G401.6 (cell line): Measurements from ENCODE around the gene UACA.
"Not testable (repeated sequence)": the region's sequence is repeated elsewhere in the genome, so short reads cannot be mapped to it uniquely, and the experiment has no call there.

Experiments
- FAIRE-seq: peaks from 2 replicates; lab custom pipeline; 2012; peaks lifted over from hg19 to GRCh38; lab: Jason Lieb, UNC

UACA gene

DNA sequence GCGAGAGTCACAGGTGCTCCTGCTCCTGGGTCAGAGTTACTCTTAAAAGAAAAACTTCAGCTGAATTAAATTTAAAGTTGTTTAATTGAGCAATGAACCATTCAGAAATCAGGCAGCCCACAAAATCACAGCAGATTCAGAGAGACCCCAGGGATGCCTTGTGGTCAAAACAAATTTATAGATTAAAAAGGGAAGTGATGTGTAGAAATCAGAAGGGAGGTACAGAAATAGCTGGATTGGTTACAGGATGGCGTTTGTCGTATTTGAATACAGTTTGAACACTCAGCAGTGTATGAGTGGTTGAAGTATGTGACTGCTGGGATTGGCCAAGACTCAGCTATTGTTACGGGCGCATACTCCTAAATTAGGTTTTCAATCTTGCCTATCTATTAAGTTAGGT lies 58.6 kb downstream of the UACA start:
- FAIRE-seq, result peak; percentile 87

DNA sequence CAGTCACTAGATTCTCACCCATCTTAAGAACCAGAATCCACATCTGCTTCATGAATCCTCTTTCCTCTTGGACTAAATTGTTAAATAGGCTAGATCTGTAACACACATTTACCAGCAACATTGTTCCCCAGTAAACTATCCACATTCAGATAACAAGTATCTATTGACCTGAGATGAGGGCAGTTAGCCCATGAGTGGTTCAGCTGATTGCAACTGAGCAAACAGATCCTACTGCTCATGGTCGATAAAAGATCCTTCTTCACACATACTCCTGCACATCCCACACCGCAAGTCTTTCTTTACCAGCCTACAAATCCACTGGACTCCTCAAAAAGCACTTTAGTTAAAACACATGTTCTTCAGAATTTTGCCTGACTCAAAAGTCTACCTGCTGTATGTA lies 59.2 kb downstream of the UACA start:
- FAIRE-seq, result peak; percentile 23

DNA sequence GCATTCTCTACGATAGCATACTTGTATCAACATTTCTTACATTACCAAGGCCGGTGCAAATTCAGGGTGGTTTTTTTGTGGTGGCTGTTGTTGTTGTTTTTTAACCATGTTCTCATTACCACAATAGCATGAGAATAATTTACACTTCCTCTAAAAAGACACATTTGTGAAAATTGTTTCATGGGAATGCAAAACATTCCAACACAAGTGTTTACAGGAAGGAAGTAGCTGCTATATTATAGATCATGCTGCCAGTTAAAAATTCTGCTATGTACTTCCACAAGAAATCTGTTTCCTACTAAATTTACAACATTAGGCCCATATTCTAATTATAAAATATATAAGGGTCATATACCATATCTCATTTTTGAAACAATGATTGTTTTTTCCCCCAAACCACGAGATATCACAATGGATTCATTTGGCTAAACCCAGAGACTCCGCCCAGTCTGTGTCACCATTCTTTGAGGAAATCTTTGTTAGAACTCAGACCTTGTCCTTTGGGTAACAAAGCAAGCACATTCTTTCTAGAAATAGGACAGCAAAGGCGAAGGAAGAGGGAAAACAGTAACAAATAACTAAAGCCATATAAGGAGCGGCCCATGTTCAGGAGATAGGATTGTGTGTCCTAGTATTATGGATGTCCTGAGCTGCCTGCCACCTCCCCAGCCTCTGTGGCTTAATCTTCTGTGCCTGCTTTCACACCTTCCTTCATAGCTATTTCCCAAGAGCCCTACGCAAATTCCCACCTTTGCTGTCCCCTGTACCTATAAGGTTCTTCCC lies 60.1 kb downstream of the UACA start:
- peak; percentile 96 for FAIRE-seq

- no peak for FAIRE-seq
Observed at GRCh38 chr15:70702584-70702983, 60.8 kb downstream of the UACA start.

DNA sequence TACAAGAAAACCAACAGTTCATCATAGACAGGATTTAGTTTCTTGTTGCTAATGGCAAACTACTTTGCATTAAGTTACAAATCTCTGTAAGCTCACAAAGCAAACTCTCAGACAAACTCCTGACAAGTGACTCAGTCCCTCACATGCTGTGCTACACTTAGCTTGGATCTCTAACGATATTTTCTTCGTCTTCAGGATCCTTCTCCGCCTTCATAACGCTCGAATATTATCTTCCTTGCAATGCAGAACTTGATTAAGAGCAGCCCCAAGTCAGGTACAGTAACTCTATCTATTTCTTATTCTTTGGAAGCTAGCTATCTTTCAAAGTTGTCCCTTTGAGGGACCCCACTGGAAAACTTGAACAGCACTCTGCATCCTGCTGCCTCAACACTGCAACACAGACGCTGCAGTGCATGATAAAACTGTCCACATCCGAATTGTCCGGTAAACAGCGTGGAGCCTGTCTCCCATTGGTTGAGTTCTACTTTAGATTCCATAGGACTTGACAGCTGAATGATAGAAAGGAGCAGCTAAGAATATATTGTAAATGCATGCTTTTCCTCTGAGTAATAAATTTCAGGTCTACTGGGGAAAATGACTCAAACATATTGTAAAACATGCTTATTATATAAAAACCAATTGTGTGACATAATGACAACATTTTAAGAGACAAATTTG lies 61.3 kb downstream of the UACA start:
- peak; percentile 99 for FAIRE-seq

- FAIRE-seq, result no peak
Observed at GRCh38 chr15:70701171-70701570, 62.2 kb downstream of the UACA start.

DNA sequence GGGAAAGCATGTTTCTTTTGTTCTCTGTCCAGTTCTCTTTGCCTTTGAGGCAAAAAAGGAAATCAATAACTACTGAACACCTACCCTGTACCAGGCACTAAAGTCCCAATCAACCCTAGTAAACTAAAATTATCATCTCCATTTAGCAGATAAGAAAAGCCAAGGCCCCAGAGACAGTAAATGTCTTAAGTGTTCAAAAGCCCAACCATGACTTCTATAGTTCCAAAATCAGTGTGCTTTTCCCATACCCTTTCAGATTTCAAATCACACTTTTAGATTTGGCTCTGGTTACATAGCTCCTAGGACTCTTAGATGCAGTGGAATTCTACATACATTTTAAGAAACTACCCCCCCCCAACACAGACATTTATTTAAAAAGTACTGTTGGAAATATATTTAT lies 63.5 kb downstream of the UACA start:
- FAIRE-seq, result no peak

GRCh38 chr15:70698836-70699390 lies 64.4 kb downstream of the UACA start:
- FAIRE-seq, result peak; percentile 48

DNA sequence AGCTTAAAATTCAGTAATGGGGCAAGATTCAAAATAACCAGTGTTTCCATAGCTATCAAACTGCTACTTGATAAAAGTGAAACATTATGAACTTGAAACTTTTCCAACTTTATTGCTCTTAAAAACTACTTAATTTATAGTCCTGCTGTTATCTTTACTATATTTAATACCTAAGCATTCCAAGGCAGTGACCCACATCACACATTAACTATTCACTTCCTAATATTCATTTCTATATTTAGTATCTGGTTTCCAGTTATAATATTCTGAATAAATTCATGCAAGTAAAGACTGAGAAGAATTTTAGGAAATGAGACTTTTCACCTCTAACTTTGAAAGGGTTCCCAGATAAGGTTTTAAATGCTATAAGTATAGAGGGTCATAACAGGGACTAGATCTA lies 64.9 kb downstream of the UACA start:
- peak; percentile 6 for FAIRE-seq

GRCh38 chr15:70690491-70691276 lies 72.7 kb downstream of the UACA start:
- FAIRE-seq, result peak; percentile 44

DNA sequence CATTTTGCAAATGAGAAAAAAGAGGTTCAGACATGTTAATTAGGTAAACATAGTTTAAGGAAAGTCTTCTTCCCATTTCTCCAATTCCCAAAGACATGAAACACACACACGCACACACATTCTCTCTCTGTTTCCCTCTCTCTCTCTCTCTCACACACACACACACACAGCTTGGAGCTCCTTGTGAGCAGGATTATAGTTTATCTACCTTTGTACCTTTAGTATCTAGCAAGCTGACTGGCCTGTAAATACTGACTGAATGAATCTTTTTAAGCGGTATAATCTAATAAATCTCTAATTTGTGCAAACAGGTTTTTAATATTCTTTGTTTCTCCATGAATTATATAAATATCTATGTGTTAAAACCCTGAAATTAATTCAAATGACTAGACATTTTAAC lies 73.3 kb downstream of the UACA start:
- no peak for FAIRE-seq

DNA sequence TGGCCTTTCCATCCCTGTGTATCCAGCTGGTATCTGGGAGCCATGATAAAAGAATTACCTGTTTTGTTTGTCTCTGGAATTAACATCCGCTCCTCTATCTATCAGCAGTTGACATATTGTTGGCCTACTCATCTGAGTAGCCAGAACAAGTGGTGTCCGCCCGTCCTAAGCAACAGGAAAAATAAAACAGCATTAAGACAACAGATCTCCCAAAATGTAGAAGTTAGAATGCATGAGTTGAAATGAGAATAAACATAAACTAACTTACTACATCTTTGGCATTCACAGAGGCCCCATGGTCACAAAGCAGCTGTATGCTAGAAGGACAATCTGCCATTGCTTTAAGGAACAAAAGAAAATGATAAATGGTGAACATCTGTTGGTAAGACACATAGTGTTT lies 75.9 kb downstream of the UACA start:
- FAIRE-seq, result no peak

DNA sequence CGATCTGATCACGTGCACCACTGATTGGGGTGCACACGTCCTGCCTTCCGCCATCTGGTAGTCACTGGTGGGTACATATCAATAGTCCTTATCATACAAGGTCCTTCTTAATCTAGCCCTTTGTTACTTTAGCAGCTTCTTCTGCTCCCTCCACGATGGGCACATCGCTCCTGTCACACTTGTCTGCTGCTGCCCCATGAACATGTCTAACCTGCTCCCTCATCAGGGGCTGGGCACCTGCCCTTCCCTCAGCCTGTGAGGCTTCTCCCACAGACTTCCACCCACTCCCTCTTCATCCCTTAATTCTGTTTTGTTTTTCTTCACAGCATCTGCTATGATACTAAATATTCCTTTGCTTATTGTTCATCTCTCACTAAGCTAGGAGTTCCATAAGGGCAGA lies 82.5 kb downstream of the UACA start:
- no peak for FAIRE-seq

- no peak for FAIRE-seq
Observed at GRCh38 chr15:70679919-70680231, 83.5 kb downstream of the UACA start.

DNA sequence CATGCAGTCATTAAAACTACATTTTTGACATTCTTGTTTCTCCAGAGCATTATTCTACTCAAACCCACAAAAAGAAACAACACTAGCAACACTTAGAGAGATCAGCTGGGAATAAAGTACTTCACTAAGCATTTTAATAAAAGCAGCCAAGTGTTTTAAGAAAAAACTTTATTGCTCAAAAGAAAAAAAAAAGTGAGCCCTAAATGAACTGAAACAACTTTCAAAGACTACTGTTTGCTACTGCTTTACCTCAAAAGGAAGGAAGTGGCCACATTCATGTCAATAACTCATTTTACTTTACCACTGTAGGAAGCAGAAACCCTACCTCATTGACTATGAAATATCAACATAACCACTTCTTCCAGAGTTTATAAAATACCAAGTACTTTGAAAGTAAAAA lies 91.3 kb downstream of the UACA start:
- FAIRE-seq, result no peak

DNA sequence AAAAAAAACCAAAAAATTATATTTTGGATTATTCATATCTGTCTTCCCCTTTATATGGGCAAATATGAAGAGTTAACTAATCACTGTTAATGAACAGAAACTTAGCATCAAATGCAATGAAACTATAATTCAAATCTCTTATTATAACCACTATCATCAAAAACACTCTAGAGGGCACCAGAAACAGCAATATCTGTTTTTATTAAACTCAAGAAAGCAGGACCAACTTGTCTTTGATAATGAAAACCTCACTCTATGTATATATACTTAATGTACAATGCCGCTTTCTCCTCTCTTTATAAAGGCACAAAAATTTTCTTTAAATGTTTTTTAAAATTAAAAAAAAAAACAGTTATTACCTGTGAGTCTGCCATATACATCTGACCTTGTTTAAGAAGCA lies 92.7 kb downstream of the UACA start:
- FAIRE-seq, result peak; percentile 64

GRCh38 chr15:70669966-70670658 lies 93.2 kb downstream of the UACA start:
- no peak for FAIRE-seq

- FAIRE-seq, result no peak
Observed at GRCh38 chr15:70669006-70669602, 94.3 kb downstream of the UACA start.

DNA sequence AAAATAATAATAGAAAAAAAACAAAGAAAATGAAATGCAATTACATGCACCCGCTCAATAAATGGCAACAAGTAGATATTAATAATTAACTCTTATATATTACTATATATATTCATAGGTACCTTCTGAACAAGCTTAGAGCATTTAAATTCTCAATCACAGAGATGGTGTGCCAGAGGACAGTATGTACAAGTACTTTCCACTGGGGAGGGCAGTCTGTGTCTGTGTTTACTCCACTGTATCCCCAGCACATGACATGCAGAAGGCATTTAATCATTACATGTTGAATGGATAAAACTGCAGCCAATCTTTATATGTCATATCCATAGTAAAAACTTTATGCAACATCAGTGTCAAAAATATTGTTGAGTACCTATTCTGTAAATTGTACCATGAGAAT lies 97.8 kb downstream of the UACA start:
- FAIRE-seq, result no peak

DNA sequence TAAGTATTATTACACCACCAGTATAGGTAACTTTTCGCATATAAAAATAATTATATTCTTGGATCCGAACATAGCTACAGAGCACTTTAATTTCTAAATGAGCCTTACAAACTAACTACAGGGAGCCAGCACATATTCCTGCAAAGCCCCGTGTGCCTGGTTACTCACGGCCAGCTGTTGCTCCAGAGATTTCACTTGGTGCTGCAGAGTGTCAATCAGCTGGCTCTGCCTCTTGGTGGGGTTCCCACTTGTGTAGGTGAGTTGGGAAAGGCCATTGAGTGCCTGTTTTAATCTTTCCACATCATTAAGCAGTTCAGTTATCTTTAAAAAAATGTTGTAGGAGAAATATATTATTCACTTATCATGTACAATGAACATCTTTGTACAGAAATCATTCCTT lies 98.9 kb downstream of the UACA start:
- no peak for FAIRE-seq

DNA sequence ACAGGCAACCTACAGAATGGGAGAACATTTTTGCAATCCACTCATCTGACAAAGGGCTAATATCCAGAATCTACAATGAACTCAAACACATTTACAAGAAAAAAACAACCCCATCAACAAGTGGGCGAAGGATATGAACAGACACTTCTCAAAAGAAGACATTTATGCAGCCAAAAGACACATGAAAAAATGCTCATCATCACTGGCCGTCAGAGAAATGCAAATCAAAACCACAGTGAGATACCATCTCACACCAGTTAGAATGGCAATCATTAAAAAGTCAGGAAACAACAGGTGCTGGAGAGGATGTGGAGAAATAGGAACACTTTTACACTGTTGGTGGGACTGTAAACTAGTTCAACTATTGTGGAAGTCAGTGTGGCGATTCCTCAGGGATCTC lies 100.3 kb downstream of the UACA start:
- not testable (repeated sequence) for FAIRE-seq

DNA sequence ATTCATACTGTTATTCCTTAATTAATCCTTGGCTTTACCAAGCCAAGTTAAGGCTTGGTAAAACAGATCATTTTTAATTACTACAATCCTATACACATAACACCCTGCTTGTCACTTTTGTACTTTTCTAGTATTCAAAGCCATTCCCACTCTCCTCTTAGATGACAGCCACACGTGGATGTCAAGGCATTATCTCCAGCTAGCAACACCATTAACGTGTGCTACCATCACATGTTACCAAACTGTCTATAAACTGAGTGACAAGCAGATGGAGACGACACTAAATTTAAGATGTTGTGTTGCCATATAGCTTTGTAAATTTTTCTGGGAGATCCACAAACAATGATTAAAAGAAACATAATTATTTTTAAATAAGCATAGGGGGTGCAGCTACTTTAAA lies 103.7 kb downstream of the UACA start:
- no peak for FAIRE-seq
